Stimulated activated CD4-positive, alpha-beta T cell treated with anti-CD3 and anti-CD28 coated beads, Interleukin-4, amount 100 ng/mL, for 4 hours (primary cell): ENCODE data around the gene SLCO2A1.

Experiments
- DNase-seq, 2 experiments: peaks; one replicate each; pipeline ENCODE4 v3.0.0-alpha.2; 2020

Gene SLCO2A1

DNA sequence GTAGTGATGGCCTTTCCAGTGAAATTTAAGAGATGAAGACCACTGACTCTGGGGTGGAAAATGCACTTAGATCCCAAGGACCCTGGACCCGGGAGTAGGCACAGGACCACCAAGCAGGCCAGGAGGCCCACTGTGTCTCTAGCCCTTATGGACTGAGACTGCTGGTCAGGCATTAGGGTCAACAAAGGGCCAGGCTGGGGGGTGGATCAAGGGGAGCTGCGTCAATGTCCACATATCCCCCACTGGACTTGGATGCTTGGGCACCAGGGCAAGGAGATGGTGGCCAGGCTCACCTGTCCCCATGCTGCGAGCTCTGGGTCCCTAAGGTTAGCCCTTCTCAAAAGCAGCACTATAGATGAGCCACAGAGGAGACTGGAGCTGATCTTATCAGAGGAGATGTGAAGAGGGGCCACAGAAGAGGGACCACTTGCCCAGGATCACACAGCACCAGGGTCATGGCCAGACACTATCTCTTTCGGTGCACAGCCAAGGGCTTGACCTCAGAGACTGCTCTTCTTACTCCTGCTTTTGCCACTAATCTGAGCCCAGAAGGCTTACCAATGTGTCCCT is 148.8 kb downstream of the SLCO2A1 start:
- DNase-seq: no peak

GRCh38 chr3:133880287-133880686 is 149.4 kb downstream of the SLCO2A1 start:
- no peak for DNase-seq

GRCh38 chr3:133878518-133878917 is 151.2 kb downstream of the SLCO2A1 start:
- no peak for DNase-seq
